NCI-H1105 treated with DMSO at 0.1 percent for 48 hours (cell line): Measurements from ENCODE around the gene LIMCH1.

Source experiments
- DNase-seq: peaks from one replicate; lab custom pipeline; 2025; lab: John Stamatoyannopoulos, UW

Gene LIMCH1

GRCh38 chr4:41569961-41570360, 32.0 kb downstream of the LIMCH1 start:
- DNase-seq, result no peak

GRCh38 chr4:41571422-41571821, 33.5 kb downstream of the LIMCH1 start:
- no peak for DNase-seq

- no peak for DNase-seq
These were observed 34.6 kb downstream of the LIMCH1 start for GRCh38 chr4:41572516-41572915.

DNA sequence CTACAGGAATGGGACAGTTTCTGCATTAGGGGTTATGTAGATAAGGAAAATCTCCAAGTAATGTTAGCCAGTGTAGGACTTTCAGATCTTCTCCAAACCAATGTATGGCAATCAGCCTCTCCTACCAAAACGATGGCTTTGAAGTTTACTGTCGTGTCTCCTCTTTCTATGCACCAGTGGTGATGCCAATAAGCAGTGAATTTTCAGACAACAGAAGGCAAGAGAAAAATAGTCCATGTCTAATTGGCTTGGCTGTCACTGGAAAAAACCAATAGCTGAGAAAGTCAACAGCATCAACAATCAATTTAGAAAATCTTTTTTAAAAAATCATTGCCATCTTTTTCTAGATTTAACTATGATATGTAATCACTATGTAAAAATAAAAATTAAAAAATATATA, 35.0 kb downstream of the LIMCH1 start:
- no peak for DNase-seq

DNA sequence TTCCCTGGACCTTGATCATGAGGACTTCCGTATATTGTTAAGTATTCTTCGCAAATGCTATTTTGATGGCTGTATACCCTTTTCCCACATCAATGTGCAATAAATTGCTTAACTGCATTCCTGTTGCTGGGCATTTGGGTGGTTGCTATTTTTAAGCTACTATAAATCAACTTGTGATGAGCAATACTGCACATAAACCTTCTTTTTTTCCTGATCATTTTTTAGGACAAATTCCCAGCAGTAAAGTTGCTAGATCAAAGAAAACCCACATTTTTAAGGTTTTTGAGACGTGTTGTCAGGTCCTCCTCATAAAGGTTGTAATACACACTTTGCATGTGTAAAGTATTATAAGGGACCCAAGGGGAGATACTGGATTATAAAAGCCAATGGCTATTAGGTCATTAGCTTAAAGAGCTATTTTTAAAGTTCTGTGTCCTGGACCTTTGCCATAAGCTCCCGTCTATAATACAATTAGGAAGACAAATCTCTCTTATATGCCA, 35.6 kb downstream of the LIMCH1 start:
- no peak for DNase-seq

DNA sequence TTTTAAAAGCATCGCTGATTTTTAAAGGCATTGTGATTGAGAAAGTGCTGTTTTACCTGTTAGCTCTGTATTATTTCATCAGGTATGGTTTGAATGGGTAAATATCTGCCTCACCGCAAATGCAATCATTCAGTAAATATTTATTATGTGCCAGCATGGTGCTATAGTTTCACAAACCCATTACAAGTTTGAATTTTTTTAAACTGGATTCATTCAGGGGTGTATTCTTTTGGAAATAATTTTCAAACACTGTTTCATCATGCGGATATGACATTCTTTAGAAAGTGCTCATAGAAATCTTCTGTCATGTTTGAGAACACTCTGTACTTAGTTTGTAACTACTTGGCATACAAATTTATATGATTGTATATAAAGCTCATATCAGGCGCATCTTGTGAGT, 37.2 kb downstream of the LIMCH1 start:
- no peak for DNase-seq

GRCh38 chr4:41575665-41576064, 37.7 kb downstream of the LIMCH1 start:
- no peak for DNase-seq

DNA sequence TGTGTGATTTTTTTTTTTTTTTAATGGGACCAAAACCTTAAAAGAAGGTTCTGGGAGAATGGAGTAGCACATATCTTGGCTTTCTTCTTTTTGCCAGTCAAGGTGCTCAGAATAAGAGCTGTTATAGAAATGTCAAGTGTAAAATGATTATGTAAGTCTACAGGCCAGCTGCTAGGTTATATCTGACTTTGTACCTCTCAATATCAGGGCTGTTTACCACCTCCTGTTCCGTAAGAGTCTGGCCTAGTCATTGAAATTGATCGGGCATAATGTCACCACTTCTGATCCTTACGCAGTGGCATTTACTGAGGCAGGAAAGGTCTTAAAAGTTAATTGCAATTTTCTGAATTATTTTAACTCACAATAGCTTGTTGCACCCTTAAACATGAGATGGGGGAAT, 41.1 kb downstream of the LIMCH1 start:
- DNase-seq, result no peak

DNA sequence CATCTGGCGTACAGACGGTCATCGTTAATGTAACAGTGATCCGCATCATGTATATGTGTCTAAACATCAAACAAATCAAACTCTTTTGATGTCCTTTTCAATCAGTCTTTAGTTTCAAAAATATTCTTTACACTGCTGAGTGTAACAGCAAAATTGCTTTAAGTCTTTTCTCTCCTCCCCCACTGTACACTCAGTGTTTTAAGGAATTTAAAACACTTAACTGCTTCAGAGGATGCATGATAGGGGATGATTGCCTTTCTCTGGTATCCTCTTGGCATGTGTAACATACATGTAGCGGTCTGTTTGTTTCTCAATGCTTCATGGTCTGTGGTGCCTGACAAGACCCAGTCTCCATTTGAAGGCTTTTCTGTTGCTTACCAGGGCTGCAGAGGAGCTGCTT, 41.6 kb downstream of the LIMCH1 start:
- DNase-seq, result no peak

- DNase-seq, result no peak
These were observed 42.0 kb downstream of the LIMCH1 start for GRCh38 chr4:41580007-41580406.

- DNase-seq, result no peak
These were observed 48.8 kb downstream of the LIMCH1 start for GRCh38 chr4:41586675-41587225.

GRCh38 chr4:41587286-41587685, 49.3 kb downstream of the LIMCH1 start:
- no peak for DNase-seq

DNA sequence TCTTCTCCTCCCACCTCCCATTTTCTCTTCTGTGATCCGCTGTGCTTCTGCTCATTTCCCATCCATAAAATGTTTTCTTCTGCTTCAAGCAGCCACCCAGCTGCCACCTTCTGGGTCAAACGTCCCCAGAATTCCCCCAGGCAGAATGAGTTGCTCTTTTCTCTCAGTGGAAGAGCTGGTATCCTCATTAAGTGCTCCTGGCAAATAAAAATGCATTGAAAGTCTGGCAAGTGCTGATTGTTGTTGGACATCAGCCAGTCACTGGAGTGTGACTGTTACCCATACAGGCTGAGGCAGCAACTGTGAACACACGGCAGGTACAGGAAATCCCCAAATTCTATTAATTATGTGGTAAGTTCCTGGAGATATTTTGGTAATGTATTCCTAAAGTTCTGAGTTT, 52.6 kb downstream of the LIMCH1 start:
- DNase-seq, result peak; percentile 87

DNA sequence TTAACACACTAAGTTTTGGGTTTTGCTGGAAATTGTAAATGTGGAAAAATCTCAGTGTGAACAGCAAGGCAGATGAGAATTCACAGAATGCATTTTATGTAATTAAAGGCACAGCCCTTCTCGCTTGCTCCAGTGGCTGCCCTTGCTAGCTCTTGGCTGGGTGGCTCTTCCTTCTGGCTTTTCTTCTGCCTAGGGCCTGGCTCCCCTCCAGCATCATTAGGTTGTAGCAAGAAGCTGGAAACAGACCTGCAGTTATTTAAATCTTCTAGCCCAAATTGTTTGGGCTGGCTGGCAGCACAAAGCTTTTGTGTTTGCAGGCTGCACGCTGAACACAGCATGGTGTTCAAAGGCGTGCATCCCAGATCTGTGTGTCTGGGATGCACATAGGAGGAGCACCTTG, 56.5 kb downstream of the LIMCH1 start:
- DNase-seq, result no peak

DNA sequence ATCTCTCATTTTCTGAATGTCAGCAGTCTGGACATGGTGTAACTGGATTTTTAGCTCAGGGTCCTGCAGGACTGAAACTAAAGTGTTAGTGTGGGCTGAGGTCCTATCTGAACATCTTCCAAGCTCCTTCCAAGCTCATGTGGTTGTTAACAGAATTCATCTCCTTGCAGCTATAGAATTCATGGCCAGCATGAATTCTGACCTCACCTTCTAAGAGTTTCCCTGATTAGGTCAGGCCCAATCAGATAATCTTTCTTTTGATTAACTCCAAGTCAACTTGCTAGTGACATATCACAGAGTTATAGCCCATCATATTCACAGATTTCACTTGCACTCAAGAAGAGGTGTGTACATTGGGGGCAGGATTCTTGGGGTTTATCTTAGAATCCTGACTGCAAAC, 59.5 kb downstream of the LIMCH1 start:
- no peak for DNase-seq

DNA sequence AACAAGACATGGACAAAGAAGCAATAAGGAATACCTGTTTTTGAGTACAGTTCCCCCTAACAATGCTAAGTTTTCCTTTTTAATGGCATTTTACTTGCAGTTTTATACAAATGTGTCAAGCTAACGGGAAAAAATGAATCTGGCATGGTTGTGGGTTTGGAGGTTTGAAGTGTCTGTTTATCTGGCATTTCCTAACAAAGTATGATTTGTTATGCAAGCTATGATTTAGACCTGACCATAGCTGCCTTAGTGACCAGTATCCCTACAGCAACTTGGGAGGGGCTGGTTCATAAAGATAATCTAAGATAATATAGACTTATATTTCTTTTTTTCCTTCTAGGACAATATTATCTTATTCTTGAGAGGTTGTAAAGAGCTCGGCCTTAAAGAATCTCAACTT, 60.6 kb downstream of the LIMCH1 start:
- no peak for DNase-seq

DNA sequence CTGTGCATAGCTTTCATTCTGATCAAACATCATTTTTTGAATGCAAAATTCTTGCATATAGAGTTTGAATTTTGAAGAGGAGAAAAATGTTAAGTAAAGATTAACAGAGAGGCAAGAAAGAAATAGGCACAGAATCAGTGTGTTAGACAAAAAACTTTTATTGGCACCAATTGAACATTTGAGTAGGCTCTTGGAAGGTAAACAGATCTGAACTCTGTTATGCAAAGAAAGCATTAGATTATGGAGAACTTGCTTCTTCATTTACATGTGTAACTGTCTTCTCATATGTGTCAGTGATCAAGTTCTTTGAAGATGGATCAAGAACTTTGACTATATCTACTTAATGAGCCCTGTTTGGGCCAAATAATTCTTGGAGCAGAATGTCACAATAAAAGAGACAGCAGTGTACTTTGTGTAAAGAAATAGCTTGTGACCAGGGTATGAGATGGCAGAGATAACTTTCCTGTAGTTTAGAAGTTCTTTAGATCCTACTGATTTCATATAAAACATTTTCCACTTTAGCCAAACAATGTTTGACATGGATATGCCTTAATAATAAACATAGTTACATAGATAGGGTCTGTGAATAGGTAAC, 61.3 kb downstream of the LIMCH1 start:
- DNase-seq, result no peak

DNA sequence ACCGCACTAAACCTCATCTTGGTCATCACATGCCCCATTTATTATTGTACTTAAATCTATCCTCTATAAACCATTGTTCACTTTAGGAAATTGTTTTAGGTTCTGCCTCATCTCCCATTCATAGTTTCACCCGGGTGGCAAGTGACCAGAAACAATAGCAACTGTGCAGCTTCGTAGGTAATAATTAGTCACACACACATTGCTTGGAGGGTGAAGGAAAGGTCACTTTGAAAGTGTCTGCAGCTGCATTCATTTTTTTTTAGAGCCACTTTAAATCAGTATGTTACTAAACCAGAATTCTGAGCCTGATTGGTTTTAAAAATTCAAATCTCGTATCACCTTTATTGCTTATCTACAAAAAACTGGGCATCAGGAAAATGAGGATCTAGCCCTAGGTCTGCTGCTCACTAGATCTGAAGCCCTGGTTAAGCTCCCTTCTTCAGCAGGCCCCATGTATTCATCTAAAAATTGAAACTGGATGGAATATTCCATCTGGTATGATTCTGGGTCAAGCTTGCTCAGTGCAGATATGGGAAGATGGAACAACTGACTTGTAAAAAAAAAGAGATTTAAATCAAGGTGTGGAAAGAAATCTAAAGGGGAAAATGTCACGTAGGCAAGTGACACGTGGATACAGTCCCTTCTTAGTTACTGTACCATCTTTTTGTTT, 62.4 kb downstream of the LIMCH1 start:
- DNase-seq, result peak; percentile 1

DNA sequence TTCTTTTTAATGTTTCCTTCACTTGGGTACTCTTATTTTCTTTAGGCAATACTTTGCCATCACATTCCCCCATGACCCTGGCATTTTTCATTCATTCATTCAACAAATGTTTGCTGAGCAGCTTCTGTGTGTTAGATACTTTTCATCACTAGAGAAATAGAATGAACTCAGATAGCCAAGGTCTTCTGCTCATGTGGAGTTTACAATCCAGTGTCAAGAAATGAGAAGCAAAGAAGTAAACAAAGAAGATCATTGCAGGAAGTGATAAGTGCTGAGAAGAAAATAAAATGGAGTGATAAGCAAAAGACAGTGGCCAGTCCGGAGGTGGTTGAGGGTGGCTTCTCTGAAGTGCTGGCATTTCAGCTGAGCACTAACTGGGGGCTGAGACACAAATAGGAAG, 63.1 kb downstream of the LIMCH1 start:
- DNase-seq, result no peak

- DNase-seq, result no peak
These were observed 64.2 kb downstream of the LIMCH1 start for GRCh38 chr4:41602113-41602512.

DNA sequence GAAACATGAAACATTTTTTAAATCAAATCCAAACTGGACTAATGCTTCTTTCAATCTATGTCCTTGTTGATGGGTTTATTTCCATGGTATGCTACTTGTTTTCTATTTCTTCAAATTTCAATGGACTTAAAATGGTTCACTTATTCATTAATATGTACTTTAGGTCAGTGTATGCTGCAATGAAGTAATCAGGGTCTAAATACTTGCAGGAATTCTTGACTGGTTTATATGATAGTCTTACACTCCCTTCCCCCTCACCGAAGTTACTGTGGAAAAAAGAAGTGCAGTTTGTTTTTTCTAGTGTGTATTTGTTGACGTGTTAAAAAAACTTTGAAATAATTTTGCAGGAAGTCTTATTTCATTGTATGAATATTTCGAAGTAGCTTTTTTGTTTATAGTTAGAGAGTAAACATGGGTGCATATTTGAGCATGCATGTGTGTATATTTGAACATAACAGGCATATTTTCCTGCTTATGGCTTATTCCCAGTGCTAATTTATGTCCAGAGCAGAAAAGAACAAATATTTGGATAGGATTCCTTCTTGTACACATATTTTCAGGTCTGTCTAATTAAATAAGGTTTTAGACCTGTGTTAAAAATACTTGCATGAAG, 65.0 kb downstream of the LIMCH1 start:
- DNase-seq, result no peak

GRCh38 chr4:41609851-41610250, 71.9 kb downstream of the LIMCH1 start:
- DNase-seq, result no peak

DNA sequence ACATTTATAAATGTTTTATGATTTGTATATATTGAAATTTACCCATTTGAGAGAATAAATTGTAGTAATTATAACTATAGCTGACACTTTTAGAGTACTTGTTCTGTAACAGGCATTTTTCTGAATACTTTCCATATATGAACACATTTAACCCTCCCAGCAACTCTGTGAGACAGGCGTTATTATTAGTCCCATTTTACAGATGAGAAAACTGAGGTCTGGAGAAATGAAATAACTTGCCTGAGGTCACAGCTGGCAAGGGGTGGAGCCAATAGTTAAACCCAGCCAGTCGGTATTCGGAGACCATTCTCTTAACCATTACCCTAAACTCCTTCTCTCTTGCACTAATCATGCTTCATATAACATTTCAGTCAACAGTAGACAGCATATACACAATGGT, 72.5 kb downstream of the LIMCH1 start:
- no peak for DNase-seq
